GM23338 (cell line): ENCODE measurements around the gene TMEM223.
A peak's percentile ranks its signal among the peaks of the same experiment; 100 is the strongest.

Experiments used
- CREB1 ChIP-seq: fragments of 250-450 bp; sonication (Bioruptor Pico); IDR thresholded peaks from 2 replicates; pipeline ENCODE4 v1.5.0; 2020; ENCODE audit warnings: low read depth, mild to moderate bottlenecking, moderate library complexity
- EZH2 ChIP-seq: fragments of 200-600 bp; sonication (generic); IDR thresholded peaks from one replicate; pipeline ENCODE4 v1.8.0; 2017; ENCODE audit warnings: antibody characterized with exemption, mild to moderate bottlenecking, low read depth; ENCODE audit not compliant: unreplicated experiment
- EZH2phosphoT487 ChIP-seq: fragments of 200-600 bp; sonication (generic); IDR thresholded peaks from one replicate; pipeline ENCODE4 v1.8.1; 2018; ENCODE audit warnings: antibody characterized with exemption; ENCODE audit not compliant: unreplicated experiment
- JUNB ChIP-seq: IDR thresholded peaks from one replicate; pipeline ENCODE4 v1.6.1; 2016; ENCODE audit warnings: antibody characterized with exemption; ENCODE audit not compliant: unreplicated experiment
- NANOG ChIP-seq: IDR thresholded peaks from 2 replicates; pipeline ENCODE4 v1.6.1; 2016; ENCODE audit warnings: antibody characterized with exemption, borderline replicate concordance
- POLR2AphosphoS5 ChIP-seq: IDR thresholded peaks from 2 replicates; pipeline ENCODE4 v1.6.1; 2016; ENCODE audit warnings: antibody characterized with exemption, low read depth
- STAT1 ChIP-seq: IDR thresholded peaks from one replicate; pipeline ENCODE4 v1.6.1; 2016; ENCODE audit warnings: antibody characterized with exemption; ENCODE audit not compliant: unreplicated experiment
- ZNF114 ChIP-seq: fragments of 250-450 bp; sonication (Bioruptor Pico); IDR thresholded peaks from 2 replicates; pipeline ENCODE4 v1.5.0; 2020; ENCODE audit warnings: mild to moderate bottlenecking, moderate library complexity
- ZNF331 ChIP-seq: fragments of 250-450 bp; sonication (Bioruptor Pico); IDR thresholded peaks from 2 replicates; pipeline ENCODE4 v1.5.0; 2020; ENCODE audit warnings: low read depth, mild to moderate bottlenecking, moderate library complexity
- TF ChIP-seq, protein P1 (sequence below), 2 experiments: fragments of 200-600 bp in 1 of 2; sonication (generic) in 1 of 2; conservative IDR thresholded peaks; 2 replicates each; pipeline versions ENCODE4 v1.5.1 to v1.6.1; 2016 to 2017; ENCODE audit warnings: antibody characterized with exemption in 2 of 2, low read depth in 2 of 2, mild to moderate bottlenecking in 2 of 2, moderate library complexity in 1 of 2
- TF ChIP-seq, protein P2 (sequence below): IDR thresholded peaks from 2 replicates; pipeline ENCODE4 v1.6.1; 2016; ENCODE audit warnings: antibody characterized with exemption
- TF ChIP-seq, protein P3 (sequence below): fragments of 250-450 bp; sonication (Bioruptor Pico); IDR thresholded peaks from 2 replicates; pipeline ENCODE4 v1.5.0; 2020; ENCODE audit warnings: mild to moderate bottlenecking, moderate library complexity
- TF ChIP-seq, protein P4 (sequence below): IDR thresholded peaks from one replicate; pipeline ENCODE4 v1.6.1; 2018; ENCODE audit warnings: antibody characterized with exemption; ENCODE audit not compliant: unreplicated experiment

DNA sequence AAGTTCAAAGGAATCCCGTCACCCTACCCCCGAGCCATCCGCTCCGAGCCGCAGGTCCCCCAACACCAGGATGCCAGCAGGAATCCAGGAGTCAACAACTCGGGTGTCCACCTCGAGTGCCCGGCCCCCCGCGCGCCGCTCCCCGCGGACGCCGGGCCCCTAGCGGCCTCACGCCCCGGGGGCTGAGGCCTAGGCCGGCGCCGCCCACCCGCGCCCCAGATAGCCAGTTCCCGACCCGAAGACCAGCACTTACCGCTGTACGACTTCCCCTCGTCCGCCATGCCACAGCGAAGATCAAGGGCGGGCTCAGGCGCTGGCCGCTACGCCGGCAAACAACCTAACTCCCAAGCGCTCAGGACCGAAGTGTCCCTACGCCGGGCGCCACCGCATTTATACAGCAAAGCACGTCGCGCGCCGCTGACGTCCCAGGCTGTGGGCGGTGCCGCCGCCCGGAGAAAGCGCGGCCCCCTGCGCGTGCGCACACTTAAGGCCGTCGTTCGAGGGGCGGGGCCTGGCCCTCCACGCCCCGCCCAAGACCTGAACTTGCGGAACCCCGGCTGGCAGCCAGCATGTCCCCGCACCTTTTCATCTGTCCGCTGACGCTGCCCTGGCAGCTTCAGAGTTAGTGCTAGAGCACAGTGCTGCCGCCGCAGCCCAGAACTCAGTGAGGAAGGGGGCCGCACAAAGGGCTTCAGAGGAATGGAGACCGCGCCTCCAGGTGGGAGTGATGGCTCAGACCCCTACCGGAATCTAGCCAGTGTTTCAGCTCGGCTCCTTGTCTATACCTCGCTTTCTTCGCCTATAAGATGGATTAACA, 13.5 kb upstream of the TMEM223 start, which contains the start of gene NXF1:
- TF ChIP-seq EZH2 (no peak), POLR2AphosphoS5 (peak; percentile 100), EZH2phosphoT487 (no peak), ZNF331 (CRISPR knock-in tag) (no peak), CREB1 (peak; percentile 98), JUNB (no peak), STAT1 (no peak), ZNF114 (CRISPR knock-in tag) (no peak), NANOG (no peak)
- TF ChIP-seq, protein P1, sequence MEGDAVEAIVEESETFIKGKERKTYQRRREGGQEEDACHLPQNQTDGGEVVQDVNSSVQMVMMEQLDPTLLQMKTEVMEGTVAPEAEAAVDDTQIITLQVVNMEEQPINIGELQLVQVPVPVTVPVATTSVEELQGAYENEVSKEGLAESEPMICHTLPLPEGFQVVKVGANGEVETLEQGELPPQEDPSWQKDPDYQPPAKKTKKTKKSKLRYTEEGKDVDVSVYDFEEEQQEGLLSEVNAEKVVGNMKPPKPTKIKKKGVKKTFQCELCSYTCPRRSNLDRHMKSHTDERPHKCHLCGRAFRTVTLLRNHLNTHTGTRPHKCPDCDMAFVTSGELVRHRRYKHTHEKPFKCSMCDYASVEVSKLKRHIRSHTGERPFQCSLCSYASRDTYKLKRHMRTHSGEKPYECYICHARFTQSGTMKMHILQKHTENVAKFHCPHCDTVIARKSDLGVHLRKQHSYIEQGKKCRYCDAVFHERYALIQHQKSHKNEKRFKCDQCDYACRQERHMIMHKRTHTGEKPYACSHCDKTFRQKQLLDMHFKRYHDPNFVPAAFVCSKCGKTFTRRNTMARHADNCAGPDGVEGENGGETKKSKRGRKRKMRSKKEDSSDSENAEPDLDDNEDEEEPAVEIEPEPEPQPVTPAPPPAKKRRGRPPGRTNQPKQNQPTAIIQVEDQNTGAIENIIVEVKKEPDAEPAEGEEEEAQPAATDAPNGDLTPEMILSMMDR (conservative IDR thresholded peaks at IDR 0.05; ENCODE audit: low read depth in 2 of 2) = 0 out of 4 replicates have a peak, but pooled peaks of 1 of the 2 experiments have one; percentile 9
- TF ChIP-seq, protein P2, sequence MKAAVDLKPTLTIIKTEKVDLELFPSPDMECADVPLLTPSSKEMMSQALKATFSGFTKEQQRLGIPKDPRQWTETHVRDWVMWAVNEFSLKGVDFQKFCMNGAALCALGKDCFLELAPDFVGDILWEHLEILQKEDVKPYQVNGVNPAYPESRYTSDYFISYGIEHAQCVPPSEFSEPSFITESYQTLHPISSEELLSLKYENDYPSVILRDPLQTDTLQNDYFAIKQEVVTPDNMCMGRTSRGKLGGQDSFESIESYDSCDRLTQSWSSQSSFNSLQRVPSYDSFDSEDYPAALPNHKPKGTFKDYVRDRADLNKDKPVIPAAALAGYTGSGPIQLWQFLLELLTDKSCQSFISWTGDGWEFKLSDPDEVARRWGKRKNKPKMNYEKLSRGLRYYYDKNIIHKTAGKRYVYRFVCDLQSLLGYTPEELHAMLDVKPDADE = peak; percentile 64; the same call in 1 of the 2 replicates
- TF ChIP-seq, protein P3, sequence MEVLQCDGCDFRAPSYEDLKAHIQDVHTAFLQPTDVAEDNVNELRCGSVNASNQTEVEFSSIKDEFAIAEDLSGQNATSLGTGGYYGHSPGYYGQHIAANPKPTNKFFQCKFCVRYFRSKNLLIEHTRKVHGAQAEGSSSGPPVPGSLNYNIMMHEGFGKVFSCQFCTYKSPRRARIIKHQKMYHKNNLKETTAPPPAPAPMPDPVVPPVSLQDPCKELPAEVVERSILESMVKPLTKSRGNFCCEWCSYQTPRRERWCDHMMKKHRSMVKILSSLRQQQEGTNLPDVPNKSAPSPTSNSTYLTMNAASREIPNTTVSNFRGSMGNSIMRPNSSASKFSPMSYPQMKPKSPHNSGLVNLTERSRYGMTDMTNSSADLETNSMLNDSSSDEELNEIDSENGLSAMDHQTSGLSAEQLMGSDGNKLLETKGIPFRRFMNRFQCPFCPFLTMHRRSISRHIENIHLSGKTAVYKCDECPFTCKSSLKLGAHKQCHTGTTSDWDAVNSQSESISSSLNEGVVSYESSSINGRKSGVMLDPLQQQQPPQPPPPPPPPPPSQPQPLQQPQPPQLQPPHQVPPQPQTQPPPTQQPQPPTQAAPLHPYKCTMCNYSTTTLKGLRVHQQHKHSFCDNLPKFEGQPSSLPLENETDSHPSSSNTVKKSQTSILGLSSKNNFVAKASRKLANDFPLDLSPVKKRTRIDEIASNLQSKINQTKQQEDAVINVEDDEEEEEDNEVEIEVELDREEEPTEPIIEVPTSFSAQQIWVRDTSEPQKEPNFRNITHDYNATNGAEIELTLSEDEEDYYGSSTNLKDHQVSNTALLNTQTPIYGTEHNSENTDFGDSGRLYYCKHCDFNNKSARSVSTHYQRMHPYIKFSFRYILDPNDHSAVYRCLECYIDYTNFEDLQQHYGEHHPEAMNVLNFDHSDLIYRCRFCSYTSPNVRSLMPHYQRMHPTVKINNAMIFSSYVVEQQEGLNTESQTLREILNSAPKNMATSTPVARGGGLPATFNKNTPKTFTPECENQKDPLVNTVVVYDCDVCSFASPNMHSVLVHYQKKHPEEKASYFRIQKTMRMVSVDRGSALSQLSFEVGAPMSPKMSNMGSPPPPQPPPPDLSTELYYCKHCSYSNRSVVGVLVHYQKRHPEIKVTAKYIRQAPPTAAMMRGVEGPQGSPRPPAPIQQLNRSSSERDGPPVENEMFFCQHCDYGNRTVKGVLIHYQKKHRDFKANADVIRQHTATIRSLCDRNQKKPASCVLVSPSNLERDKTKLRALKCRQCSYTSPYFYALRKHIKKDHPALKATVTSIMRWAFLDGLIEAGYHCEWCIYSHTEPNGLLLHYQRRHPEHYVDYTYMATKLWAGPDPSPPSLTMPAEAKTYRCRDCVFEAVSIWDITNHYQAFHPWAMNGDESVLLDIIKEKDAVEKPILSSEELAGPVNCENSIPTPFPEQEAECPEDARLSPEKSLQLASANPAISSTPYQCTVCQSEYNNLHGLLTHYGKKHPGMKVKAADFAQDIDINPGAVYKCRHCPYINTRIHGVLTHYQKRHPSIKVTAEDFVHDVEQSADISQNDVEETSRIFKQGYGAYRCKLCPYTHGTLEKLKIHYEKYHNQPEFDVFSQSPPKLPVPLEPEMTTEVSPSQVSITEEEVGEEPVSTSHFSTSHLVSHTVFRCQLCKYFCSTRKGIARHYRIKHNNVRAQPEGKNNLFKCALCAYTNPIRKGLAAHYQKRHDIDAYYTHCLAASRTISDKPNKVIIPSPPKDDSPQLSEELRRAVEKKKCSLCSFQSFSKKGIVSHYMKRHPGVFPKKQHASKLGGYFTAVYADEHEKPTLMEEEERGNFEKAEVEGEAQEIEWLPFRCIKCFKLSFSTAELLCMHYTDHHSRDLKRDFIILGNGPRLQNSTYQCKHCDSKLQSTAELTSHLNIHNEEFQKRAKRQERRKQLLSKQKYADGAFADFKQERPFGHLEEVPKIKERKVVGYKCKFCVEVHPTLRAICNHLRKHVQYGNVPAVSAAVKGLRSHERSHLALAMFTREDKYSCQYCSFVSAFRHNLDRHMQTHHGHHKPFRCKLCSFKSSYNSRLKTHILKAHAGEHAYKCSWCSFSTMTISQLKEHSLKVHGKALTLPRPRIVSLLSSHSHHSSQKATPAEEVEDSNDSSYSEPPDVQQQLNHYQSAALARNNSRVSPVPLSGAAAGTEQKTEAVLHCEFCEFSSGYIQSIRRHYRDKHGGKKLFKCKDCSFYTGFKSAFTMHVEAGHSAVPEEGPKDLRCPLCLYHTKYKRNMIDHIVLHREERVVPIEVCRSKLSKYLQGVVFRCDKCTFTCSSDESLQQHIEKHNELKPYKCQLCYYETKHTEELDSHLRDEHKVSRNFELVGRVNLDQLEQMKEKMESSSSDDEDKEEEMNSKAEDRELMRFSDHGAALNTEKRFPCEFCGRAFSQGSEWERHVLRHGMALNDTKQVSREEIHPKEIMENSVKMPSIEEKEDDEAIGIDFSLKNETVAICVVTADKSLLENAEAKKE = no peak
- TF ChIP-seq, protein P4, sequence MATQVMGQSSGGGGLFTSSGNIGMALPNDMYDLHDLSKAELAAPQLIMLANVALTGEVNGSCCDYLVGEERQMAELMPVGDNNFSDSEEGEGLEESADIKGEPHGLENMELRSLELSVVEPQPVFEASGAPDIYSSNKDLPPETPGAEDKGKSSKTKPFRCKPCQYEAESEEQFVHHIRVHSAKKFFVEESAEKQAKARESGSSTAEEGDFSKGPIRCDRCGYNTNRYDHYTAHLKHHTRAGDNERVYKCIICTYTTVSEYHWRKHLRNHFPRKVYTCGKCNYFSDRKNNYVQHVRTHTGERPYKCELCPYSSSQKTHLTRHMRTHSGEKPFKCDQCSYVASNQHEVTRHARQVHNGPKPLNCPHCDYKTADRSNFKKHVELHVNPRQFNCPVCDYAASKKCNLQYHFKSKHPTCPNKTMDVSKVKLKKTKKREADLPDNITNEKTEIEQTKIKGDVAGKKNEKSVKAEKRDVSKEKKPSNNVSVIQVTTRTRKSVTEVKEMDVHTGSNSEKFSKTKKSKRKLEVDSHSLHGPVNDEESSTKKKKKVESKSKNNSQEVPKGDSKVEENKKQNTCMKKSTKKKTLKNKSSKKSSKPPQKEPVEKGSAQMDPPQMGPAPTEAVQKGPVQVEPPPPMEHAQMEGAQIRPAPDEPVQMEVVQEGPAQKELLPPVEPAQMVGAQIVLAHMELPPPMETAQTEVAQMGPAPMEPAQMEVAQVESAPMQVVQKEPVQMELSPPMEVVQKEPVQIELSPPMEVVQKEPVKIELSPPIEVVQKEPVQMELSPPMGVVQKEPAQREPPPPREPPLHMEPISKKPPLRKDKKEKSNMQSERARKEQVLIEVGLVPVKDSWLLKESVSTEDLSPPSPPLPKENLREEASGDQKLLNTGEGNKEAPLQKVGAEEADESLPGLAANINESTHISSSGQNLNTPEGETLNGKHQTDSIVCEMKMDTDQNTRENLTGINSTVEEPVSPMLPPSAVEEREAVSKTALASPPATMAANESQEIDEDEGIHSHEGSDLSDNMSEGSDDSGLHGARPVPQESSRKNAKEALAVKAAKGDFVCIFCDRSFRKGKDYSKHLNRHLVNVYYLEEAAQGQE = no peak
